ENCODE results near the gene LUC7L. TPM values are rescaled to one million over a fixed set of nuclear protein-coding genes. Genes with fewer than 3 reads are reported as not detected.

The LUC7L gene
- polyA plus RNA-seq, 1 donor (not counting 4 experiments of a cell fraction or from before 2014, with no cell fraction given), result 31.0 TPM

GRCh38 chr16:263944-264343 lies 34.7 kb upstream of the LUC7L start:
- Histone ChIP-seq H2AFZ (ENCODE audit: control insufficient read depth, low read length) (no peak overlapping the region), H3K27me3 (ENCODE audit: control insufficient read depth, extremely low read depth, insufficient read depth, low read length) (peaks cover 9% of the 10 kb centered on the region), H3K79me2 (ENCODE audit: control insufficient read depth, insufficient read depth, low read length) (no peaks in the 10 kb centered on the region), H3K27ac (ENCODE audit: control insufficient read depth, insufficient read depth, low read length) (no peak overlapping the region), H3K4me3 (ENCODE audit: control insufficient read depth in 2 of 3, extremely low read depth in 1 of 3, insufficient read depth in 2 of 3, low read depth in 1 of 3, low read length in 3 of 3) (no peak overlapping the region), H4K20me1 (ENCODE audit: control insufficient read depth, extremely low read depth, insufficient read depth, low read length) (no peaks in the 10 kb centered on the region), H3K4me1 (ENCODE audit: control insufficient read depth, extremely low read depth, insufficient read depth, low read length) (peaks cover 15% of the 10 kb centered on the region), H3K9me1 (ENCODE audit: control insufficient read depth, extremely low read depth, insufficient read depth, low read length) (no peaks in the 10 kb centered on the region), H3K9me3 (ENCODE audit: control insufficient read depth, low read depth, low read length) (no peaks in the 10 kb centered on the region), H3K4me2 (ENCODE audit: control insufficient read depth, extremely low read depth, insufficient read depth, low read depth, low read length) (no peak overlapping the region), H3K9ac (ENCODE audit: control insufficient read depth, extremely low read depth, insufficient read depth, low read length) (no peak overlapping the region), H3K36me3 (ENCODE audit: control insufficient read depth in 2 of 2, extremely low read depth in 1 of 2, insufficient read depth in 2 of 2, low read length in 2 of 2) (peaks cover 0 to 15% of the 10 kb centered on the region in 2 experiments)
- FAIRE-seq (no peak), DNase-seq (ENCODE audit: low read depth, low spot score) (no peak)
- no peak for TF ChIP-seq CTCF (optimal IDR thresholded peaks at IDR 0.05 in 1 of 3, IDR thresholded peaks at IDR 0.05 in 1 of 3, conservative IDR thresholded peaks at IDR 0.05 in 1 of 3; ENCODE audit: extremely low read depth in 1 of 3, insufficient read depth in 2 of 3, low read length in 3 of 3)
- TF ChIP-seq EZH2 (IDR thresholded peaks at IDR 0.05; ENCODE audit: low read length), result no peak
- dilution Hi-C loops (cut with MboI; ENCODE audit: extremely low pct_ligation_motif_present, low sequenced_read_pairs), result no loop called here

- Histone ChIP-seq H2AFZ (ENCODE audit: control insufficient read depth, low read length) (no peak overlapping the region), H3K4me1 (ENCODE audit: control insufficient read depth, extremely low read depth, insufficient read depth, low read length) (peaks cover 12% of the 10 kb centered on the region), H3K9me3 (ENCODE audit: control insufficient read depth, low read depth, low read length) (no peaks in the 10 kb centered on the region), H3K27me3 (ENCODE audit: control insufficient read depth, extremely low read depth, insufficient read depth, low read length) (peaks cover 3% of the 10 kb centered on the region), H4K20me1 (ENCODE audit: control insufficient read depth, extremely low read depth, insufficient read depth, low read length) (no peaks in the 10 kb centered on the region), H3K27ac (ENCODE audit: control insufficient read depth, insufficient read depth, low read length) (no peak overlapping the region), H3K4me3 (ENCODE audit: control insufficient read depth in 2 of 3, extremely low read depth in 1 of 3, insufficient read depth in 2 of 3, low read depth in 1 of 3, low read length in 3 of 3) (no peak overlapping the region), H3K9ac (ENCODE audit: control insufficient read depth, extremely low read depth, insufficient read depth, low read length) (no peak overlapping the region), H3K79me2 (ENCODE audit: control insufficient read depth, insufficient read depth, low read length) (no peaks in the 10 kb centered on the region), H3K4me2 (ENCODE audit: control insufficient read depth, extremely low read depth, insufficient read depth, low read depth, low read length) (no peak overlapping the region), H3K9me1 (ENCODE audit: control insufficient read depth, extremely low read depth, insufficient read depth, low read length) (no peaks in the 10 kb centered on the region), H3K36me3 (ENCODE audit: control insufficient read depth in 2 of 2, extremely low read depth in 1 of 2, insufficient read depth in 2 of 2, low read length in 2 of 2) (peaks cover 0 to 15% of the 10 kb centered on the region in 2 experiments)
- dilution Hi-C loops (cut with MboI; ENCODE audit: extremely low pct_ligation_motif_present, low sequenced_read_pairs), result no loop called here
- FAIRE-seq (no peak), DNase-seq (ENCODE audit: low read depth, low spot score) (no peak)
- TF ChIP-seq CTCF (optimal IDR thresholded peaks at IDR 0.05 in 1 of 3, IDR thresholded peaks at IDR 0.05 in 1 of 3, conservative IDR thresholded peaks at IDR 0.05 in 1 of 3; ENCODE audit: extremely low read depth in 1 of 3, insufficient read depth in 2 of 3, low read length in 3 of 3), result no peak
- TF ChIP-seq EZH2 (IDR thresholded peaks at IDR 0.05; ENCODE audit: low read length), result no peak
Observed at GRCh38 chr16:263182-263774, 34.0 kb upstream of the LUC7L start.

Data from keratinocyte (primary cell).